CD4-positive, alpha-beta memory T cell (primary cell): ENCODE data around the gene LGALS12. TPM values are rescaled to one million over a fixed set of nuclear protein-coding genes. Genes with fewer than 3 reads are reported as not detected.

ENCODE experiments used
- CTCF ChIA-PET: fragments of 350-600 bp; sonication (Branson Sonifier 250); formaldehyde crosslinking; loops from one replicate; lab custom pipeline; 2021; ENCODE audit warnings: inconsistent platforms; ENCODE audit not compliant: partially characterized antibody; lab: Charles Lee
- POLR2A ChIA-PET: fragments of 350-600 bp; sonication (Branson Sonifier 250); formaldehyde crosslinking; loops from one replicate; lab custom pipeline; 2021; ENCODE audit not compliant: partially characterized antibody; lab: Charles Lee
- DNase-seq, 5 donors: peaks; one replicate each; pipeline versions ENCODE4 v3.0.0 to v3.0.0-alpha.2; 2020 to 2022; ENCODE audit warnings: mixed read lengths in 1 of 5
- H3K27ac ChIP-seq: one replicate; pipeline ENCODE4 v1.7.0; 2013; ENCODE audit warnings: low read depth, low read length
- H3K27me3 ChIP-seq: 2 replicates; pipeline ENCODE4 v1.7.0; 2013; ENCODE audit warnings: mild to moderate bottlenecking, low read length, moderate library complexity; ENCODE audit not compliant: insufficient read depth
- H3K36me3 ChIP-seq: 2 replicates; pipeline ENCODE4 v1.7.0; 2013; ENCODE audit warnings: mild to moderate bottlenecking, low read length, moderate library complexity; ENCODE audit not compliant: insufficient read depth
- H3K4me1 ChIP-seq: 2 replicates; pipeline ENCODE4 v1.7.0; 2013; ENCODE audit warnings: mild to moderate bottlenecking, low read length, moderate library complexity; ENCODE audit not compliant: insufficient read depth
- H3K4me3 ChIP-seq, 2 donors: one replicate each; pipeline ENCODE4 v1.7.0; 2013; ENCODE audit warnings: low read length in 2 of 2, mild to moderate bottlenecking in 1 of 2
- H3K9me3 ChIP-seq, 2 donors: one replicate each; pipeline ENCODE4 v1.7.0; 2013; ENCODE audit warnings: low read length in 2 of 2, control low read depth in 1 of 2; ENCODE audit not compliant: control insufficient read depth in 1 of 2
- H3K27ac Mint-ChIP-seq, 7 donors: one replicate each; pipeline ENCODE4 v1.8.0; 2020 to 2021; ENCODE audit warnings: mixed read lengths in 7 of 7, mild to moderate bottlenecking in 6 of 7, inconsistent platforms in 3 of 7, moderate library complexity in 3 of 7
- H3K27me3 Mint-ChIP-seq, 2 donors: one replicate each; pipeline ENCODE4 v1.8.0; 2020 to 2021; ENCODE audit warnings: mixed read lengths in 2 of 2
- H3K36me3 Mint-ChIP-seq, 2 donors: one replicate each; pipeline ENCODE4 v1.8.0; 2020 to 2021; ENCODE audit warnings: mixed read lengths in 2 of 2, inconsistent platforms in 1 of 2, mild to moderate bottlenecking in 1 of 2
- H3K4me1 Mint-ChIP-seq, 4 donors: one replicate each; pipeline ENCODE4 v1.8.0; 2020 to 2021; ENCODE audit warnings: mixed read lengths in 4 of 4, mild to moderate bottlenecking in 1 of 4
- H3K4me3 Mint-ChIP-seq, 8 donors: one replicate each; pipeline ENCODE4 v1.8.0; 2020 to 2021; ENCODE audit warnings: mixed read lengths in 8 of 8, mild to moderate bottlenecking in 7 of 8, moderate library complexity in 6 of 8, inconsistent platforms in 3 of 8
- H3K9me3 Mint-ChIP-seq, 8 donors: one replicate each; pipeline ENCODE4 v1.8.0; 2020 to 2021; ENCODE audit warnings: mixed read lengths in 8 of 8, mild to moderate bottlenecking in 5 of 8, inconsistent platforms in 3 of 8, moderate library complexity in 1 of 8
- intact Hi-C: fragments of 100-400 bp; cut with micrococcal nuclease; formaldehyde crosslinking; loops from one replicate; pipeline ENCODE4 v1.15.1; 2023
- polyA plus RNA-seq, 2 donors: library from polyadenylated mRNA; unstranded; fragments of 300-500 nt; fragmentation: Illumina TruSeq; gene quantifications; one replicate each; pipeline ENCODE4 v1.2.3, GENCODE V29; 2021
- total RNA-seq, 2 experiments: library from RNA; stranded (reverse); gene quantifications; one replicate each; pipeline ENCODE4 v1.2.3, GENCODE V29; 2021

Gene LGALS12
- total and polyA plus RNA-seq, 4 experiments from 2014 or later, result not detected

DNA sequence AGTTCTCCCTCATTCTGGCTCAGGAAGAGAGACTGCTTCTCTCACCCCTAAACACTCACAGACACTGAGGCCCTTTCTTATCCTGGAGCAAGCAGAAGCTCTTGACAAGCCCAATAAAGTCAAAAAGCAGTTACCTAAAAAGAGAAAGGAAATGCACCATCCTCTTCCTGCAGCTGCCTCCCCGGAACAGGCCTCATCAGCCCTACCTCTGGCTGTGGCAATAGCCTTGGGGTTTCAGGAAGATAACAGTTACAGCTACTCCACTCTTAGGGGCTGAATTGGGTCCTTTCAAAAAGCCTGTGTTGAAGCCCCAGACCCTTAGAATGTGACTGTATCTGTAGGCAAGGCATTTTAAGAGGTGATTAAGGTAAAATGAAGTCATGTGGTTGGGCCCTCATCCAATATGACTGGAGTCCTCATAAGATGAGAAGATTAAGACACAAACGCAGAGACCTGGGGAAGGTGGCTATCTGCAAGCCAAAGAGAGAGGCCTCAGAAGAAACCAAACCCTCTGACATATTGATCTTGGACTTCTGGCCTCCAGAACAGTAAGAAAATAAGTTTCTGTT, 3.5 kb upstream of the LGALS12 start:
- Histone ChIP-seq H3K36me3 (no peaks in the 10 kb centered on the region), H3K4me3 (no peak overlapping the region), H3K9me3 (peaks cover 0 to 4% of the 10 kb centered on the region in 2 donors), H3K27ac (no peak overlapping the region), H3K4me1 (peaks cover 16% of the 10 kb centered on the region), H3K27me3 (no peaks in the 10 kb centered on the region)
- ChIA-PET POLR2A (no interaction called here), CTCF (interaction anchor here (0.7 kb wide), 1 partner anchor 19 kb away, joined by 3 read pairs; no protein-coding TSS in a partner anchor)
- no peak for DNase-seq
- intact Hi-C loops, result no loop called here
- H3K27ac Mint-ChIP-seq, result peak overlapping the region in 2 of 7 donors; percentile 19 to 44
- peaks cover 1 to 5% of the 10 kb centered on the region in 2 donors for H3K27me3 Mint-ChIP-seq
- H3K9me3 Mint-ChIP-seq, result peaks cover 2 to 30% (median 23%) of the 10 kb centered on the region in 8 donors
- peaks cover 3 to 18% (median 9%) of the 10 kb centered on the region in 4 donors for H3K4me1 Mint-ChIP-seq
- H3K4me3 Mint-ChIP-seq, result no peak overlapping the region
- H3K36me3 Mint-ChIP-seq, result peaks cover 0 to 16% of the 10 kb centered on the region in 2 donors

DNA sequence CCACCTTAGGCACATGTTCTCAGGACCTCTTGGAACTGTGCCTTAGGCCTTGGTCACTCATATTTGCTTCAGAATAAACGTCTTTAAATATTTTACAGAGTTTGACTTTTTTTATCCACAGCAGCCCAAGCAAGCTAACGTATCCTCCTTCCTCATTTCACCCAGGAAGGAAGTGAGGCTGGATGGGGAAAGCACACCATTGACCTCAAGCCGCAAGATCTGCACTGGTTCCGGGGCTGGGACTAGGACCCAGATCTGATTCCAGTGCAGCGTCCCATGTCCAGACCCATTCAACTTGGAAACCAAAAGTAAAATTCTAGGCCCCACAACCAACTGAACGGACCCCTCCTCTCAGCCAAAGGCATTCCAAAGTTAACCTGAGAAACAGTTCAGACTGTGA, 2.4 kb upstream of the LGALS12 start:
- ChIA-PET POLR2A (no interaction called here), CTCF (no interaction called here)
- Histone ChIP-seq H3K4me3 (no peak overlapping the region), H3K36me3 (no peaks in the 10 kb centered on the region), H3K27ac (no peak overlapping the region), H3K27me3 (no peaks in the 10 kb centered on the region), H3K9me3 (peaks cover 0 to 4% of the 10 kb centered on the region in 2 donors), H3K4me1 (peaks cover 20% of the 10 kb centered on the region)
- Mint-ChIP-seq H3K27ac (no peak overlapping the region), H3K4me3 (no peak overlapping the region), H3K36me3 (peaks cover 0 to 16% of the 10 kb centered on the region in 2 donors), H3K27me3 (peaks cover 1 to 4% of the 10 kb centered on the region in 2 donors), H3K9me3 (peaks cover 2 to 30% (median 23%) of the 10 kb centered on the region in 8 donors), H3K4me1 (peaks cover 3 to 18% (median 9%) of the 10 kb centered on the region in 4 donors)
- intact Hi-C loops, result no loop called here
- DNase-seq, result no peak

DNA sequence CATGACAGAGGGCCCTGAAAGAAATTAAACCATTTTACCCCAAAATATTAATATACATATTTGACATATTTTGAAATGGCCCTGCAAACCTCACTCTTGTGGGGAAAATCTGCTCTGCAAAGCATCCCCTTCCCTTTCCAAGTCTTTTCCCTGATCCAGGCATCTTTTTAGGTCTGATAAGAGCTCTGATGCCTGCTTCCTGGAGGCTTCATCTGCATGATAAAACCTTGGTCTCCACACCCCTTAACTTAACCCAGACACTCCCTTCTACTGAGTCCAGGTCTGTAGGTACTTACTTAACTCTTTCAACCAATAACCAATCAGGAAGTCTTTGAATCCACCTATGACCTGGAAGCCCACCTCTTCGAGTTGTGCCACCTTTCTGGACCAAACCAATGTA, 1.8 kb upstream of the LGALS12 start:
- Mint-ChIP-seq H3K9me3 (peaks cover 2 to 25% (median 22%) of the 10 kb centered on the region in 8 donors), H3K4me1 (peaks cover 3 to 18% (median 9%) of the 10 kb centered on the region in 4 donors), H3K27ac (peak overlapping the region in 1 of 7 donors; percentile 25), H3K36me3 (peaks cover 0 to 16% of the 10 kb centered on the region in 2 donors), H3K4me3 (no peak overlapping the region), H3K27me3 (no peaks in the 10 kb centered on the region)
- H3K27ac ChIP-seq, result no peak overlapping the region
- peaks cover 20% of the 10 kb centered on the region for H3K4me1 ChIP-seq
- CTCF ChIA-PET, result interaction anchor here (1.0 kb wide), 2 partner anchors 25 to 33 kb away, joined by 3 to 6 read pairs; partner anchors contain the start of gene PLAAT4
- POLR2A ChIA-PET, result no interaction called here
- peaks cover 0 to 4% of the 10 kb centered on the region in 2 donors for H3K9me3 ChIP-seq
- intact Hi-C loops, result no loop called here
- H3K36me3 ChIP-seq, result no peaks in the 10 kb centered on the region
- H3K27me3 ChIP-seq, result no peaks in the 10 kb centered on the region
- no peak overlapping the region for H3K4me3 ChIP-seq
- no peak for DNase-seq

DNA sequence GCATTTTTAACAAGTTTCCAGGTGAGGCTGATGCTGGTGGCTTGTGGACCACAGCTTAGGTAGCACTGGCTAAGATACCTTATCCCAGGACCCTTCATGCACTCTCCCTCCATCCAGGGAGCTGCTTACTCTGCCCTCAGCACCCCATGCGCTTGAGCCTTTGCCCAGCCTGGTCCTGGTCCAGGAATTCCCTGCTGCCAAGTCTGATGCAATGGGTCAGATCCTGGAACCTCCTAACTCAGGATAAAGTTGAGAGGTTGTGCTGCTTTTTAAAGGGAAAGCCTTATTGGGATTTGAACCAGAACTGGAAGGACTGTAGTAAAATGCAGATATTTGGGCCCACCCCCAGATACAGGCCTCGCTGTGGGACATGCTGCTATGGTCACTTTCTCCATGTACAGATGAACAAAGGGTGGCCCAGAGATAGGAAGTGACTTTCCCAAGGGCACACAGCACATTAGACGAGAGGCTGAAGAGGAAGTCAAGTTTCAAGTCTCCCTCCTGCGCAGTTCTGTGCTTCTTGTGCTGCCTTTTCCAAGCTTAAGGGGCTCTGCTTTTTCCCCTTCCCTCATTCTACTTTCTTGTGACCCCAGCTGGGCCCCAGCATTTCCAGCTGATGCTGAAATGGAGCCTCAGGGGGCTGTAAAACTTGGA, 824 bp upstream of the LGALS12 start:
- Histone ChIP-seq H3K4me3 (no peak overlapping the region), H3K27ac (no peak overlapping the region), H3K9me3 (no peaks in the 10 kb centered on the region), H3K36me3 (no peaks in the 10 kb centered on the region), H3K4me1 (peaks cover 20% of the 10 kb centered on the region), H3K27me3 (no peaks in the 10 kb centered on the region)
- ChIA-PET POLR2A (no interaction called here), CTCF (interaction anchor here (1.0 to 5.1 kb wide), 3 partner anchors 25 to 32 kb away, joined by 3 to 24 read pairs (median 6); partner anchors contain the start of gene PLAAT4)
- peaks cover 3 to 18% (median 9%) of the 10 kb centered on the region in 4 donors for H3K4me1 Mint-ChIP-seq
- H3K36me3 Mint-ChIP-seq, result peaks cover 0 to 7% of the 10 kb centered on the region in 2 donors
- H3K9me3 Mint-ChIP-seq, result peaks cover 2 to 17% (median 12%) of the 10 kb centered on the region in 8 donors
- no peak overlapping the region for H3K4me3 Mint-ChIP-seq
- no peak for DNase-seq
- H3K27me3 Mint-ChIP-seq, result no peaks in the 10 kb centered on the region
- intact Hi-C loops, result no loop called here
- H3K27ac Mint-ChIP-seq, result no peak overlapping the region

DNA sequence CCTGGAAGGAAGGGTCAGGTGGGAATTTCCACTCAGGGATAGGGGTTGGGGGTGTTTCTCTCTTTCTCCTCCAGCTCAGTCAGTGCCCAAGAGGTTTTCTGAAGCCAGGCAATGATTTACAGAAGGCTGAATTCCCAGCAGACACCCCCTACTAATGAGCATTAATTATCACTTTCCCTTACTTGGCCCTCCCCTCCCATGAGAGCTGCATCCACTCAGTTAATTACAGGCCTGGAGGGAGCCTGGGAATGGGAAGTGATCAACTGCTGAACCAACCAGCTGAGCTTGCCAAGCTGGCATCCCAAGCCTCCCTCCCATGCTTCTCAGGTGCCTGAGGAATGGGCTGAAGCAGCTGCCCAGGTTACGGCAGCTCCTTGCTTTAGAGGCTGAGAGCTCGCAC, 992 bp downstream of the LGALS12 start:
- Histone ChIP-seq H3K4me3 (no peak overlapping the region), H3K36me3 (no peaks in the 10 kb centered on the region), H3K9me3 (no peaks in the 10 kb centered on the region), H3K27me3 (no peaks in the 10 kb centered on the region), H3K27ac (no peak overlapping the region), H3K4me1 (peaks cover 20% of the 10 kb centered on the region)
- H3K9me3 Mint-ChIP-seq, result peaks cover 0 to 4% (median 2%) of the 10 kb centered on the region in 8 donors
- no peaks in the 10 kb centered on the region for H3K36me3 Mint-ChIP-seq
- intact Hi-C loops, result no loop called here
- H3K27ac Mint-ChIP-seq, result peak overlapping the region in 1 of 7 donors; percentile 23
- no peak overlapping the region for H3K4me3 Mint-ChIP-seq
- peaks cover 3 to 18% (median 9%) of the 10 kb centered on the region in 4 donors for H3K4me1 Mint-ChIP-seq
- ChIA-PET CTCF (interaction anchor here (0.9 to 5.1 kb wide), 2 partner anchors 27 to 132 kb away, joined by 3 to 24 read pairs; no protein-coding TSS in a partner anchor), POLR2A (interaction anchor here (1.1 to 2.6 kb wide), 3 partner anchors 12 to 30 kb away, joined by 3 to 7 read pairs (median 3); partner anchors contain the start of gene PLAAT4)
- DNase-seq, result no peak
- H3K27me3 Mint-ChIP-seq, result no peaks in the 10 kb centered on the region

DNA sequence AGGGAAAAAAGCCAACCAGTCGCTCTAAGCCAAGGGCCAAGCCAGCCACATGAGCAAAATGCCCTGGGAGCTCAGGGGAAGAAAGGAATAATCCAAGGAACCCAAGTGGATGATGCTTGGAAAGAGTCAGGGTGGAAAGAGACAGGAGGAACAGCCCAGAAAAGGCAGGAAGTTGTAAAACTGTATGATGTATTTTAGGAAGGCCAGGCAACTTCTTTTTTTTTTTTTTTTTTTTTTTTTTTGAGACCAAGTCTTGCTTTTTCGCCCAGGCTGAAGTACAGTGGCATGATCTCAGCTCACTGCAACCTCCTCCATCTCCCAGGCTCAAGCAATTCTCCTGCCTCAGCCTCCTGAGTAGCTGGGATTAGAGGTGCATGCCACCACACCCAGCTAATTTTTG, 1.6 kb downstream of the LGALS12 start:
- peaks cover 14% of the 10 kb centered on the region for H3K4me1 ChIP-seq
- Mint-ChIP-seq H3K36me3 (no peaks in the 10 kb centered on the region), H3K4me3 (no peak overlapping the region), H3K4me1 (peaks cover 3 to 12% (median 6%) of the 10 kb centered on the region in 4 donors), H3K9me3 (peaks cover 0 to 2% (median 0%) of the 10 kb centered on the region in 8 donors), H3K27ac (no peak overlapping the region), H3K27me3 (no peaks in the 10 kb centered on the region)
- H3K27ac ChIP-seq, result no peak overlapping the region
- CTCF ChIA-PET, result interaction anchor here (0.9 to 5.1 kb wide), 7 partner anchors 11 to 151 kb away, joined by 3 to 24 read pairs (median 5); partner anchors contain the start of gene PLAAT4
- intact Hi-C loops, result no loop called here
- H3K9me3 ChIP-seq, result no peaks in the 10 kb centered on the region
- no peak for DNase-seq
- H3K27me3 ChIP-seq, result no peaks in the 10 kb centered on the region
- POLR2A ChIA-PET, result interaction anchor here (1.5 to 2.6 kb wide), 2 partner anchors 12 to 30 kb away, joined by 3 to 7 read pairs; partner anchors contain the start of gene PLAAT4
- no peaks in the 10 kb centered on the region for H3K36me3 ChIP-seq
- H3K4me3 ChIP-seq, result no peak overlapping the region

DNA sequence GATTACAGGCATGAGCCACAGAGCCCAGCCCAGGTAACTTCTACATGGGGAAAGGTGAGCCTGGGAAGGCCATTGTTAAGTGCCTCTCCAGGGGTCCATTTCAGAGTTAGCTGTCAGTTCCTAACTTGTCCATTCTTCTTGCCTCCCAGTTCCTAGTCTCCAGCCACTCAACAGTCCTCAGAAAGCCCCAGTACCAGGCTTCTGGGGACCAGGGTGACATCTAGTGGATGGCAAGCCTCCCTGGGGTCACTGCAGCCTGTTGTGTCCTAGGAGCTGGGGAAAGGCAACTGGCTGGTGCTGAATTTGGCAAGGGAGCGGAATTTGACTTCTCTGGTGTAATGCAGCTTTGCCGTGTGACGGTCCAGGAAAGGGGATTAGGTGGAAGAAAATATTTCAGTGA, 2.1 kb downstream of the LGALS12 start:
- H3K27ac ChIP-seq, result no peak overlapping the region
- ChIA-PET CTCF (interaction anchor here (0.9 to 5.1 kb wide), 7 partner anchors 11 to 151 kb away, joined by 3 to 24 read pairs (median 5); partner anchors contain the start of gene PLAAT4), POLR2A (interaction anchor here (1.5 to 2.6 kb wide), 2 partner anchors 11 to 29 kb away, joined by 3 to 7 read pairs; partner anchors contain the start of gene PLAAT4)
- no peaks in the 10 kb centered on the region for H3K27me3 ChIP-seq
- Mint-ChIP-seq H3K4me1 (peaks cover 2 to 8% (median 3%) of the 10 kb centered on the region in 4 donors), H3K4me3 (no peak overlapping the region), H3K27ac (no peak overlapping the region), H3K36me3 (no peaks in the 10 kb centered on the region), H3K9me3 (peaks cover 0 to 2% (median 0%) of the 10 kb centered on the region in 8 donors), H3K27me3 (no peaks in the 10 kb centered on the region)
- no peak for DNase-seq
- peaks cover 13% of the 10 kb centered on the region for H3K4me1 ChIP-seq
- no peaks in the 10 kb centered on the region for H3K9me3 ChIP-seq
- intact Hi-C loops, result no loop called here
- H3K4me3 ChIP-seq, result no peak overlapping the region
- H3K36me3 ChIP-seq, result no peaks in the 10 kb centered on the region
